Hepatocyte (in vitro differentiated cells): Measurements from ENCODE around the gene PIGN. TPM values are rescaled to one million over a fixed set of nuclear protein-coding genes. Genes with fewer than 3 reads are reported as not detected.

Experiments used
- DNase-seq: peaks from one replicate; pipeline ENCODE4 v3.0.0-alpha.2; 2016; ENCODE audit warnings: low spot score
- H2AFZ ChIP-seq: fragments of 200-600 bp; sonication (generic); 2 replicates; pipeline ENCODE4 v1.6.0; 2016; ENCODE audit warnings: antibody characterized with exemption, mild to moderate bottlenecking
- H3K27ac ChIP-seq: fragments of 200-600 bp; sonication (generic); 2 replicates; pipeline ENCODE4 v1.5.1; 2016; ENCODE audit warnings: mild to moderate bottlenecking
- H3K27me3 ChIP-seq: fragments of 200-600 bp; sonication (generic); 2 replicates; pipeline ENCODE4 v1.6.1; 2016
- H3K36me3 ChIP-seq: fragments of 200-600 bp; sonication (generic); replicated peaks from 2 replicates; pipeline ENCODE4 v1.5.1; 2016; ENCODE audit warnings: low read depth; ENCODE audit not compliant: insufficient read depth
- H3K4me1 ChIP-seq: fragments of 200-600 bp; sonication (generic); 2 replicates; pipeline ENCODE4 v1.5.1; 2016; ENCODE audit warnings: mild to moderate bottlenecking, moderate library complexity; ENCODE audit not compliant: insufficient read depth
- H3K4me2 ChIP-seq: fragments of 200-600 bp; sonication (generic); 2 replicates; pipeline ENCODE4 v1.6.0; 2016
- H3K4me3 ChIP-seq: fragments of 200-600 bp; sonication (generic); 2 replicates; pipeline ENCODE4 v1.5.1; 2016; ENCODE audit warnings: mild to moderate bottlenecking
- H3K79me2 ChIP-seq: fragments of 200-600 bp; sonication (generic); 2 replicates; pipeline ENCODE4 v1.6.0; 2017; ENCODE audit warnings: mild to moderate bottlenecking
- H3K9me2 ChIP-seq: fragments of 200-600 bp; sonication (generic); replicated peaks from 2 replicates; pipeline ENCODE4 v1.6.0; 2017; ENCODE audit warnings: mild to moderate bottlenecking; ENCODE audit not compliant: insufficient read depth
- H3K9me3 ChIP-seq: fragments of 200-600 bp; sonication (generic); 2 replicates; pipeline ENCODE4 v1.5.1; 2016; ENCODE audit warnings: low read depth, mild to moderate bottlenecking
- H4K20me1 ChIP-seq: fragments of 200-600 bp; sonication (generic); 2 replicates; pipeline ENCODE4 v1.6.0; 2016; ENCODE audit warnings: mild to moderate bottlenecking; ENCODE audit not compliant: insufficient read depth, poor library complexity, severe bottlenecking
- CTCF ChIP-seq: fragments of 200-600 bp; sonication (generic); IDR thresholded peaks from 2 replicates; pipeline ENCODE4 v1.5.1; 2016; ENCODE audit warnings: antibody characterized with exemption, mild to moderate bottlenecking; ENCODE audit not compliant: poor library complexity
- EZH2 ChIP-seq: fragments of 200-600 bp; sonication (generic); IDR thresholded peaks from 2 replicates; pipeline ENCODE4 v1.6.1; 2016; ENCODE audit warnings: antibody characterized with exemption, mild to moderate bottlenecking, borderline replicate concordance
- EZH2phosphoT487 ChIP-seq: fragments of 200-600 bp; sonication (generic); IDR thresholded peaks from one replicate; pipeline ENCODE4 v1.6.1; 2018; ENCODE audit warnings: antibody characterized with exemption, mild to moderate bottlenecking, low read depth, moderate library complexity; ENCODE audit not compliant: unreplicated experiment, severe bottlenecking
- WGBS: methylation state at CpG from one replicate; pipeline ENCODE4 v1.1.6; 2016; ENCODE audit warnings: low lambda C conversion rate; ENCODE audit errors: missing lambda C conversion rate; 5-methylcytosine and 5-hydroxymethylcytosine counted together
- polyA plus RNA-seq: library from polyadenylated mRNA; unstranded; fragments of >200 nt; fragmentation: Nextera tagmentation; extraction: Ambion mirVana; gene quantifications from 2 replicates; pipeline ENCODE4 v1.2.1, GENCODE V29; 2016
- total RNA-seq: library from RNA; depleted of rRNA; stranded (reverse); fragments of >200 nt; gene quantifications from 2 replicates; pipeline ENCODE4 v1.2.3, GENCODE V29; 2014

PIGN gene
- total and polyA plus RNA-seq, 2 experiments from 2014 or later = 18.9 to 42.9 TPM

DNA sequence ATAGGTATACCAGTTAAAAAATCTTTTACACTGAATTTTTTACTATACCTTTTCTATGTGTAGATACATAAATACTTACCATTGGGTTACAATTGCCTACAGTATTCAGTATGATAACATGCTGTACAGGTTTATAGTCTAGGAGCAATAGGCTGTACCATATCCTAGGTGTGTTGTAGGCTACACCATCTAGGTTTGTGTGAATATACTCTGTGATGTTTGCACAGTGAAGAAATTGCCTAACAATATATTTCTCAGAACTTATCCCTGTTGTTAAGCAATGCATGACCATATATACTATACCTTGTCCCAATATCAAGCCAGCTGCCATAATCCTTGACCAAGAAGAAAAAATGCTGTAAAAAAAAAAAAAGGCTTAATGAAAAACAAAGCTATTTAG lies 114.5 kb downstream of the PIGN start:
- TF ChIP-seq CTCF = no peak
- TF ChIP-seq EZH2 = no peak
- no peak for TF ChIP-seq EZH2phosphoT487
- H3K9me3 ChIP-seq = no peaks in the 10 kb centered on the region
- H2AFZ ChIP-seq = no peak overlapping the region
- no peaks in the 10 kb centered on the region for H3K9me2 ChIP-seq
- H3K27me3 ChIP-seq = no peaks in the 10 kb centered on the region
- DNase-seq = no peak
- no peaks in the 10 kb centered on the region for H3K36me3 ChIP-seq
- H3K79me2 ChIP-seq = no peaks in the 10 kb centered on the region
- H3K27ac ChIP-seq = no peak overlapping the region
- H4K20me1 ChIP-seq = no peaks in the 10 kb centered on the region
- no peak overlapping the region for H3K4me2 ChIP-seq
- H3K4me3 ChIP-seq = no peak overlapping the region
- H3K4me1 ChIP-seq = no peaks in the 10 kb centered on the region

- DNase-seq = no peak
- TF ChIP-seq CTCF (no peak), EZH2phosphoT487 (no peak), EZH2 (no peak)
- Histone ChIP-seq H3K4me1 (no peaks in the 10 kb centered on the region), H3K9me2 (no peaks in the 10 kb centered on the region), H3K27me3 (no peaks in the 10 kb centered on the region), H3K36me3 (no peaks in the 10 kb centered on the region), H4K20me1 (no peaks in the 10 kb centered on the region), H2AFZ (no peak overlapping the region), H3K27ac (no peak overlapping the region), H3K9me3 (no peaks in the 10 kb centered on the region), H3K4me2 (no peak overlapping the region), H3K4me3 (no peak overlapping the region), H3K79me2 (no peaks in the 10 kb centered on the region)
- WGBS = 68% methylated on average over 4 of the region's 4 CpGs
These were observed 115.8 kb downstream of the PIGN start for GRCh38 chr18:62071071-62071470.

GRCh38 chr18:62070302-62070701 lies 116.6 kb downstream of the PIGN start:
- no peaks in the 10 kb centered on the region for H3K36me3 ChIP-seq
- no peaks in the 10 kb centered on the region for H3K27me3 ChIP-seq
- H3K4me3 ChIP-seq = no peak overlapping the region
- H2AFZ ChIP-seq = no peak overlapping the region
- H3K27ac ChIP-seq = no peak overlapping the region
- H3K4me1 ChIP-seq = no peaks in the 10 kb centered on the region
- H3K9me2 ChIP-seq = no peaks in the 10 kb centered on the region
- TF ChIP-seq EZH2phosphoT487 = no peak
- no peak for TF ChIP-seq EZH2
- no peak for TF ChIP-seq CTCF
- no peaks in the 10 kb centered on the region for H4K20me1 ChIP-seq
- DNase-seq = no peak
- no peaks in the 10 kb centered on the region for H3K9me3 ChIP-seq
- no peak overlapping the region for H3K4me2 ChIP-seq
- WGBS = 94% methylated on average over 2 of the region's 2 CpGs
- no peaks in the 10 kb centered on the region for H3K79me2 ChIP-seq

GRCh38 chr18:62069556-62069955 lies 117.3 kb downstream of the PIGN start:
- TF ChIP-seq CTCF = no peak
- TF ChIP-seq EZH2 = no peak
- TF ChIP-seq EZH2phosphoT487 = no peak
- Histone ChIP-seq H3K27ac (no peak overlapping the region), H3K4me3 (no peak overlapping the region), H3K36me3 (no peaks in the 10 kb centered on the region), H3K9me2 (no peaks in the 10 kb centered on the region), H3K27me3 (no peaks in the 10 kb centered on the region), H3K4me2 (no peak overlapping the region), H2AFZ (no peak overlapping the region), H3K4me1 (no peaks in the 10 kb centered on the region), H4K20me1 (no peaks in the 10 kb centered on the region), H3K79me2 (no peaks in the 10 kb centered on the region), H3K9me3 (no peaks in the 10 kb centered on the region)
- DNase-seq = no peak
- WGBS = 97% methylated on average over 2 of the region's 2 CpGs
